DMS153 treated with DMSO at 0.1 percent for 48 hours (cell line): ENCODE measurements around the gene BDKRB2.

Experiments used
- DNase-seq: peaks from one replicate; lab custom pipeline; 2025; ENCODE audit not compliant: unreplicated experiment; lab: John Stamatoyannopoulos, UW

Gene BDKRB2

DNA sequence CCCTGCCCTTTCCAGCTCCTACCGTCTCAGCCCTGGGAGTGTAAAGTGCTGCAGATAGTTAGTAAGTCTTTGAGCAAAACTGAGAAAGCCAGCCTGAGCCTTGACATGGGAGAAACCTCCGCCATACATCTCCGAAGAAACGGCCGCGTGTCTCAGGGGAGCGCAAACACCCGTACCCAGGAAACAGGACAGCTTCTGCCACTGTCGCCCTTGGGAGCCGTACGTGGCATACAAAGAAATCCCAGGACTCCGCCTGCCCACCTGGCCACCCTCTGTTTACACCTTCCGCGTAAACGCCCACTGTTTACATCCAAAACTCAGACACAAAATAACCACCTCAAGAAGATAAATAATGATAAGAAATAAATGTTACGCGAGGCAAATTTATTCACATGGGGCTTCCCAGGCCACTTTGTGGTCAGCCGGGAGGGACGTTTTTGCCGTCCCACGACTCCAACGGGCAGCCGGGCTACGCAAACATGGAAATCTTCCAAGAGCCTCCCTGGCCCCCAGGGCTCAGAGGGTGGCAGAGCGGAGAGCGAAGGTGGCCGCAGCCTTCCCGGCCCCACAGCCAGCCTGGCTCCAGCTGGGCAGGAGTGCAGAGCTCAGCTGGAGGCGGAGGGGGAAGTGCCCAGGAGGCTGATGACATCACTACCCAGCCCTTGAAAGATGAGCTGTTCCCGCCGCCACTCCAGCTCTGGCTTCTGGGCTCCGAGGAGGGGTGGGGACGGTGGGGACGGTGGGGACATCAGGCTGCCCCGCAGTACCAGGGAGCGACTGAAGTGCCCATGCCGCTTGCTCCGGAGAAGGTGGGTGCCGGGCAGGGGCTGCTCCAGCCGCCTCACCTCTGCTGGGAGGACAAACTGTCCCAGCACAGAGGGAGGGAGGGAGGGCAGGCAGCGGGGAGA, at the start of gene BDKRB2:
Gene BDKRB2, plus strand, starts transcription at position 689 of the 908 bp plus-strand sequence. CDS start 32,269 bp downstream, outside the sequence.
- DNase-seq = peak; percentile 82

DNA sequence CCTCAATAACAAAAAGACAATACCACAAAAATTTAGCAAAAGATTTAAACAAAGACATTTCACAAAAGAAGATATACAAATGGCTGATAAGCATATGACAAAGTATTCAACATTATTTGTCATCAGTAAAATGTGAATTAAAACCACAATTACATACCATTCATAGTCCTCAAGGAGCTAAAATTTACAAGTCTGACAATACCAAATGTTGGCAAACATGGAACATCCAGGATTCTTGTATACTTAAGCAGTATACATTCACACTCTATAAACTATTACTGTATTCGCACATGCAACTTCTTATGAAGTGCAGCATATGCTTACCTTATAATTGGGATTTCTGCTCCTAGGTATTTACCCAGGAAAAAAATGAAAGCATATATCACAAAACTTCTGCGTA, 49.7 kb upstream of the BDKRB2 start:
- DNase-seq = no peak

DNA sequence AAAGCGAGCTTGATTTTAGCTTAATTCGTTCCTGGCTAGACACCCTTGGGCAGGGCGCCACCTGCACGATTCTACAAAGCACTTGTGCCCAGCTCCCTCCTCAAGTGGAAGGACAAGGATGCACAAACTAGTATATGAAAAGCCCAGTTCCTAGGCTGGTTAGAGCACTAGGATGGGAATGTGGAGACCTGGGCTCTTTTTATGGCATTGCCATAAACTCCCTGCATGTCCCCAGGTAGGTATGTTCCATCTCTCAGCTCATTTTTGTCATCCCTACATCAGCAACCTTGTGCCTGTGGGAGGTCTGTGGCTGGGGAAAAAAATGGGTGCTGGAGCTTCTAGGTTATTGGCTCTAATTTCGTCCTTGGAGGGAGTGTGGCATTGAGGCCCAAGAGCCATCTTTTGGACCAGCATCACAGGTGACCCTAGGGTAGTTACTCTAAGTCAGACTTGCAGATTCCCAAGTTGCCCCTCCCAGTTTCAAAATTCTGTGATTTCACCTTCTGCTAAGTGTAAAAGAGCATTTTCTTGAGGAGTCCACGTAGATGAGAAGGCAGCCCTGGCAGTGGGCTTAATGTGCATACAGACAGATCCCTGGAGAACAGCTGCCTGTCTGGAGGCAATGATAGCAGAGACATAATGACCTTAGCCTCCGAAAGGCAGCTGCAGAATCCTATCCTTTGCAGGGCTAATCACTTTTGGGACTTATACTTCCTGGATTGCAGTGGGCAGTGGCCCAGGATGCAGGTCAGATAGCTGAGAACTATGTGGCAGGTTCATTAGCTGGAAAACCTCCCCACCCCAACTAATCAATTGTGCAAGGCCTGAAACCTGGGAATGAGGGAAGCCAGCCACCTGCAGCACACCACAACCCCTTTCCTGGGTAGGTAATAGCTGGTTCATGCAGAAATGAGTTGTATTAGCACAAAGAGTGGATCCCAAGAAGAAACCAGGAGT, 47.6 kb upstream of the BDKRB2 start:
- DNase-seq = no peak

DNA sequence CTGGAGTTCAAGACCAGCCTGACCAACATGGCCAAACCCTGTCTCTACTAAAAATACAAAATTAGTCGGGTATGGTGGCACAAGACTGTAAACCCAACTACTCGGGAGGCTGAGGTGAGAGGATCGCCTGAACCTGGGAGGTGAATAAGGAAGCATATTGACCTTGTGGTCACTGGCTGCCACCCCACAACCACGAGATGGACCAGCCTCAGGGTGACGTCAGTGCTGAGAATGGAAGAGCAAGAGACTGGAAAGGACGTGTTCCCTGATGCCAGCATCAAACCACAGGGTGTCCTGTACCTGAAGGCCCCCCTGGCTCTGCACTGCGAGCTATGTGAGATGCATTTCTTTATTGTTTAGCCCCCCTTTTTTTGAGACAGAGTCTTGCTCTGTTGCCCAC, 45.9 kb upstream of the BDKRB2 start:
- DNase-seq = no peak

DNA sequence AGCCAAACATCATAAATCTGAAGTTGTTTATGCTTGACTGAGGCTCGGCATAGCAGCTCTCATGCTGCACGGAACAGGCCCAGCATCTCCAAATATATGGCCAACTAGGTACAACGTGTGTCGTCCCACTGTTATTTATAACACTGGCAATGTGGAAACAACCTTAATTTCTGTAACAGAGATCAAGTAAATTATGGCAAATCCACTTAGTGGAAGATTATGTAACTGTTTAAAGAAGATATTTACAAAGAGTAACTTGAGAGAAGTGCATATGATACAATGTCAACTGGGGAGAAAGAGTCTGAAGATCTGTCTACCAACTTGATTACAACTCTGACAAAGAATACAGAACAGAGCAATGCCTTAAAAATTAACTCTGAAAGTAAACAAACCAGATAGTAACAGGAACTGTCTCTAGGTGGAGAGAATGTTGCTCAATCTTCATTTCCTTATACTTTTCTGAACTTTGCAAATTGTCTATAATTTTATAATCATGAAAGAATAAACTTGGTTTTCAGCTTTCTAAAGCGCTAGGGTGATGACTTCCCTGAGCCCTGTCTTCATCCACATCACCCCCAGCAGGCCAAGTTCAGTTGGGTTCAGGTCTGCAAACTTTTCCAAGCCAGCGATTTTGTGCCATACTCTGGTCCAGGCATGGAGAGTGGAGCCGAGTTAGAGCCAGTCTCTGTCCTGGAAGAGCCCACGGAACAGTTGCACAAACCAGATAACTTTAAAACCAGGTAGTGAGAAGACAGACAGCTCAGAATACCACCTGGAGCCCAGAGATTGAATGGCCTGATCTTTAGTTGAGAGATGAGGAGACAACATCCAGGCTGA, 44.3 kb upstream of the BDKRB2 start:
- no peak for DNase-seq

DNA sequence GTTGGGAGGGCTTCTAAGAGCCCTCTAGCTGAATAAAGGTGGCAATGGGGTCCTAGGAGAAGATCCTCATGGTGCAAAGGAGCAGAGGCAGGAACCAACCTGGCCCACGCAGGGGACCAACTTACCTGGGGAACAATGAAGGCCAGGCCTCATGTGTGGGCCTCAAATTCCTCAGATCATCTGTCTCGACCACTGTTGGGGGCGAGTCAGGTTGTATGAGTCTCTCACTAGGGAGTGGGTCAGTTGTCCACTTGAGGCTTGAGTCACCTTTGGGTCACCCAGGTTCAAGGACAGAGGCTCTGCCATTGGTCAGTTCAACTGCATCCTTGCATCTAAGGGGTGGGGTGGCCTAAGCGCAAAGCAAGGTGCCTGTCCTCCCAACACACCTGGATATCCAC, 43.7 kb upstream of the BDKRB2 start:
- no peak for DNase-seq

DNA sequence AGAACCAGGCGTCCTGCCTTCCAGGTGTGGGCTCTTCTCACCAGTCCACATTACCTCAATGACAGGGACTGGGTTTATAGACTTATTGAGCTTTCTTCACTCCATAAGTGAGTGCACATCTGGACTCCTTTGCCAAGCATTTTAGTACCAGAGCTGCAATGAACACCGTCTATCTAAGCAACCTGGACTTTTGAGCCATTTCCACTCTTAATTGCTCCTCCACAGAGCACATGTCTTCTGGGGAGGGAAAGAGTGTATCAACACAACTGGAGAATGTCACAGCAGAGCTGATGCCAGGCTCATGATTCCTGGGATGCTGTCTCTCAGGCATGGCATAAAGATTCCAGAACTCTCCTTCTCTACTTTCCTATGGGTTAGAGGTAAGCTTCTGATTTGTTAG, 43.0 kb upstream of the BDKRB2 start:
- DNase-seq = no peak

DNA sequence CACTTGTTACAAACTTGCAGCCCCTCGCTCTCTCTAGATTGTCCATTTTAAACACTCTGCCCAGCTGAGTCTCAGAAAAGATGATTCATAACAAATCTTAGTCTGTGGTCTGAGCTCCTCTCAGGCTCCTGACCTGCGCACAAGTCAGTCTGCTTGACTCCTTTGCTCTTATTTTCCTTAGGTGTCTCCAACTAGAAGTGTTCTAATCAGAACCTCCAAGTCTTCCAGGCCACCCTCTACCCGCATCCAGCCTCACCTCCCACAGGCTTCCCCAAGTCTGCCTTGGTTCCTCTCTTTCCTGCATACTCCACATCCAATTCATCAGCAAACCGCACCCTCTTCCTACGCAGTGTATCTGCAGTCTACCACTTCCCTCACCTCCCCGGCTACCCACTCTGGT, 42.4 kb upstream of the BDKRB2 start:
- DNase-seq = no peak

DNA sequence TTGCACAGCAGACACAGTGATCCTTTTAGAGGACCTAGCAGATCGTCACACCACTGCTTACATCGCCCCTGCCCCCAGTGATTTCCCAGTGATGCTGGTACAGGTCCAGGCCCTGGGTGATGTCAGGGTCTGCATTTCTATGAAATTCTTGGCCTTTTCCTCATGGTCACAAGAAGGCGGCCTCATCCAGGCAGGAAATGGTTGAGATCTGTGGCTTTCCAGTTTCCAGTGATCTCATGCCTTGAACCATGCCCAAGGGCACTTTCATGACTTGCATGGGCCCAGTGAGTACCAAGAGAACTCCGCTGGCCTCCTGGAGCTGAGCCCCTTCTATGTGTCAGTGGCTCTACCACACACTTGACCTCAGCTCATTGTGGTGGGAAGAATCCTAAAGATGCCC, 41.9 kb upstream of the BDKRB2 start:
- no peak for DNase-seq

DNA sequence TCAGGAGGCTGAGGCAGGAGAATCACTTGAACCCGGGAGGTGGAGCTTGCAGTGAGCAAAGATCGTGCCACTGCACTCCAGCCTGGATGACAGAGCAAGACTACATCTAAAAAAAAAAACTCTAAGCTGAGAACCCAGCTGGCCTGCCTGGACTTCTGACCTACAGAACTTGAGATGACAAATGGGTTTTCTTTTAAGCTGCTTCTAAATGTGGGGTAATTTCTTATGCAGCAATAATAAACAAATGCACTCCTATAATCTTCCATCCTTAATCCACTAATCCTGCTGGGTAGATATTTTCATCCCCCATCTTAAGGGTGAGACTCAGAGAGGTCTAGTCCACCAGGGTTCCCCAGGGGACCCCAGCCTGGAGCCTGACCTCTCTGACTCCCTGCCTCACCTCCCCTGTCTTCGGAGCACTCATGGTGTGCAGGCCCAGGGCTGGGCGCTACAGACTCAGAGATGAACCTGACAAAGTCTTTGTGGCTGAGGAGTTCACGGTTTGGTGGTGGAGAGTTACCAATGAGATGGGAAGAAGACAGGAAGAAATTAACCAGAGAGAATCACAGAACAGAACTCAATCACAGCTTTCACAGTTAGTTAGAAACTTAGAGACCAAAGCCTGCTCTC, 39.7 kb upstream of the BDKRB2 start:
- no peak for DNase-seq

DNA sequence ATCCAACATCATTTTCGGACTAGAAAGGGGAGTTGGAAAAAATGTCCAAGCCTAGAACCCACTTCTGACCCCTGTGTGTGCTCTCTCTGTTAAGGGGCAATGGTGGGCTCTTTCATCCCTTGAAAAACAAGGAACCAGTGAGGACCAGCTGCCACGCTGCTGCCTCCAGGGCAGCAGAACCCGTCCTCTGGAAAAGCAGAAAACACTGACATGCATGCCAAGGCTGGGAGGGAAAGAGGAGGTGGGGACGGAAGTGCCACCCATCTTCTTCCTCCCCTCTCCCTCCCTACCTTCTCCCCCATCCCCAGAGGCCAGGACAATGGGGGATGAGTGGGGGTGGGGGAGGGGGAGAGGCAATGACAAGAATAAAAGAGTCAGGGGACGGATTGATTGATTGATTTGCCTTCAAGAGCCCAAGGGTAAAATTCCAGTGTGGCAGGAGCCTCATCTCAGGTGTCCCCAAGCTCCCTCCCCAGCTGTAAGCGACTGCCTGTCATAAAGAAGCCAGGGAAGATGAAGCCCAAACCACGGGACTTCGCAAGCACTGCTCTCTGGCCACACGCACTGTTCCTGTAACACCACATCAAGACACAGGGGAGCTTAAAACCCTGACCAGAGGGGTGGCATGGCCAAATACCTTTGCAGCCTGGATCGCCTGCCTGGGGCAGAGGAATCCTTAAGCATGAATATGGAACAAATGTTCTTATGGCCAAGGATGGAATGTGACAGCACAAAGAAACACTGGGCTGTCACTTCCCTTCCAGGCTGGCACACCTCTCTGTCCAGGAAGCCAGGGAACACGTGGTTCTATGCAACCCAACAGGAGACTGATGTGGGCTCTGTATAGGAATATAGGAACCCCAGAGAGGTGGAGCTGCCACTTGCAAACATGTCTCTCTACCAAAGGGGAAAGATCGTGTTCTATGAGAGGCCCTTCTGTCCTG, 38.9 kb upstream of the BDKRB2 start:
- no peak for DNase-seq

DNA sequence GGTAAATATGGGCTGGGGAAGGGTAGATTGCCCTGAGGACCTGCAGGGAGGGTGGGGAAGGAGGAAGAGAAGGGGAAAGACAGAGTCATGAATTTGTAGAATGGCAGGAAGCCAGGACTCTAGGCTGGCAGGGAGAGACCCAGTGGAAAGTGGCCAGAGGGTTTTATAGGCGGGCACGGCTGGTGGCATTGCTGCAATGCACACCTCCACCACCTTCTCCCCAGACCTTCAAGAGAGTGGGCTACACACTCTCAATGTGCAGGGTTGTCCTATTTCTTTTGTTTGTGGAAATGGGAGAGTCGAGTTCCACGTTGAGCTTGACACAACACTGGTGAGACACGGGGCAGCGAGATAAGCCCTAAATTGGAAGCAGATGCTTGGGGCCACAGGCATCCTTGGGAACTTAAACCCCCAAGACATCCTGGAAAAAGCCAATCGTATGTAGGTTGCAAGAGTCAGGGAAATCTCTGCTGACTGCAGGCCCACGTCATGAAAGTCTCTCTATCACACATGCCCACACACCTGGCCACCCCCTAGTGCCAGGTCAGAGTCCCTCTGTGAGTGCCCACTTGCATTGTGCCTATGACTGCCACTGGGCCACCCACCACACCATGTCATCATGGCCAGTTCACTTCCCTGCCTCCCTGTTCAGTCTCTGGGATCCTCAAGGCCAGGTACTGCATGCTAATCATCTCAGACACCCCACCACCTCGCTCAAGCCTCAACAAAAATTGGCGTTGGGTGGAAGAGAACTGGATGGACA, 38.0 kb upstream of the BDKRB2 start:
- no peak for DNase-seq

DNA sequence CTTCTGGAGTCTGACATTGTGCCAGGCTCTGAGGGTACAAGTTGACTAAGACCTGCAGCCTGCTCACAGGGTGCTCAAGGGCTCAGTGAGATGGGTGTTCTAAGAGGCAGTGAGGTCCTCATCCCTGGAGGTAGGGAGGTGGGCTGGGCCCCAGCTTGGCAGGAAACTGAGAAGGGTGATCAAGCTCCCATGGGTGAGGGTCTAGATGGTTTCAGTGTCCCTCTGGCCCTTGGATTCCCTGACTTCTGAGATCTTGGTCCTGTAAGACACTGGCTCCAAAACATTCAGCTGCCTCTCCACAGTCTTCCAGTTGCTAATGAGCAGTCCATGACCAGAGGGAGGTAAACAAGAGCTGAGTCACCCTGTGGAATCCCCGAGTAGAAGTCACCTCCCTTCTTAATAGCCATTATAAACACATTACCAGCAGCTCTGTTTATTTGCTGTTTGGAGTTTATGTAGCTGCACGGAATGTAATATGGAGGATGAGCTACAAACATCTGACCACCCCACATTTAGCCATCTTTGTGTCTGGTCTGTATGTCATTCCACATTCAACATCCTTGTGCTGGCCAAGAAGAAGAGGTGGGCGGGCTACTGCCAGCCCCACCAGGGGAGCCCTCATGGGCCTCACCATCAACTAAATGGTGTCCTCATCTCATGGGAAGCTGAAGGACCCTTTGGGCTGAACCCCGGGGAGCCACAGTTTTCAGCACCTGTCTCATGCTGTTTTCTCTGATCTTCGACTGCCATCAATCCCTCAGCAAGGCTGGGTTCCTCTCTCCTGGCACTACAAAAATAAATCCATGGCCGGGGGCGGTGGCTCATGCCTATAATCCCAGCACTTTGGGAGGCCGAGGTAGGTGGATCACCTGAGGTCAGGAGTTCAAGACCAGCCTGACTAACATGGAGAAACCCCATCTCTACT, 37.2 kb upstream of the BDKRB2 start:
- no peak for DNase-seq

DNA sequence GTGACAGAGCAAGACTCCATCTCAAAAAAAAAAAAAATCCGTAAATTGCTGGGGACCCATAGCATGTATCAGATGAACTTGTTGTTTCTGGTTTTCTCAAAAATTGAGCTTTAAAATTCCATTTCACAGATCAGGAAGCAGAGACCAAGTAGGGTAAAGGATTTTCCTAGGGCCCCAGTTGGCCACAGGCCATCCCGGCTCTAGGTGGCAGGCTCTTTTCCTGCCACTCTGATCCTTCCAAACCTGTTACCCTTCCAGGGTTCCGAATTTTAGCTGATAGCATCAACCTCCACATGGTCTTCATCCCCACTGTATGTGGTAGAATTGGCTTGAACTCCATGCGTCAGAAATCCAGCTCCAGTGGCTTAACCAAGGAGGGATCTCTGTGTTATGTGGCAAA, 36.1 kb upstream of the BDKRB2 start:
- DNase-seq = no peak

DNA sequence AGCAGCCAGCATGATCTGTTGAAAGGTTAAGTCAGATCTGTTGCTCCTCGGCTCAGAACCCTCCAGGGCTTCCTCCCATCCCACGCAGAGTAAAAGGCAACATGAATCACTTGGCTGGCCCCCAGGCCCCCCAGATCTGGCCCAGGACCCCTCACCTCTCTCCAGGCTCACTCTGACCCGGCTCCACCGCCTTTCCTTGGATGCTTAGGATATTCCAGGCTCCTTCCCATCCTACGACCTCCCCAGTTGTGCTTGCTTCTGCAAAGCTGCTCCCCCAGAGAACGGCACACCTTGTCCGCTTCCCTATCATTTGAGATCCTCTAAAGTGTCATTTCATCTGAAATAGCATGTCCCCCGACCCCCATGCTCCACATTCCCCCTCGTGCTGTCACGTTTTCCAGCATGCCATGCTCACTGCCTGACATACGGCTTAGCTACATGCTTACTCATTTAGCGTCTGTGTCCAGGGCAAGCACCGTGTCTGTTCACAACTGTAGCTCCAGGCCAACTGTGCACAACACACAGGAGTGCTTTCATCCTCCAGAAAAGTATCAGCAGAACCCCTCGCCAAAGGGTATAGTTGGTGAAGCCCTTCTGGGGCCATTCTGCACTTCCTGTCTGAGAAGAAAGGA, 33.6 kb upstream of the BDKRB2 start:
- no peak for DNase-seq

DNA sequence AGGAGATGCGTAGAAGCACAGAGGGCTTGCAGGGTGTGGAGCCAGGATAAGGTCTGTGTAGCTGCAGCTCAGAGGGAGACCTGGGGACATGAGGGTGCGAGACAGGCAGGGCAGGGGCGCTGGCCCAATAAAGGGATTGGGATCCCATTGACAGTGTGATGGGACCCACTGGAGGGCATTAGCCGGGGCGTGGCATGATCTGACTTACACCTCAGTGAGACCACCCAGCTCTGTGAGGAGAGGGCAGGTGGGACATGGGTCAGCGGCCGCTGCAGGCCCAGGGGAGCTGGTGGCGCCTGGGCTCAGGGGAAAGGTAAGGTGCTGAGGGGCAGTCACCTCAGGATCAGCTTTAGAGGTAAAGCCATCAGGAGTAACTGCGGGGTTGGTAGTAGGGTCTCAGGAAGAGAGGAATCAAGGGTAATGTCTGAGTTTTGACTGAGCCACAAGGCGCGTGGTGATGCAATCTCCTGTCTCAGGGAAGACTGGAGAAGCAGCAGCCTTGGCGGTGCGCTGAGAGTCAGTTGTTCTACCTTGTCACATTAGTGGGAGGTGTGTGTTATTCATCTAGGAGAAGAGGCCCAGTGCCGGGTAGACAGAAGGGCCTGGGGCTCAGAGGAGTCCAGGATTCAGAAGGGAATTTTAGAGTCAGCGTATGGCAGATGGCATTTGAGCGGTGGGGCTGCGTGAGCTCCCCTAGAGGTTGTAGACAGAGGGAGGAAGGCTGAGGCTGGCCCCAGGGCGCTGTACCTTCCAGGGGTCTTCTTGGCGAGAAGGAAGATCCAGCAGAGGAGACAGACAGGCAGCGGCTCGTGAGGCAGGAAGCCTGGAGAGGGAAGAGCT, 30.8 kb upstream of the BDKRB2 start:
- no peak for DNase-seq
